HG03097 (cell line): Measurements from ENCODE around the gene DNAJC17.

Experiments used
- ATAC-seq: cut with Tn5 transposase; IDR thresholded peaks from one replicate; pipeline ENCODE4 v1.9.1; 2021; ENCODE audit not compliant: unreplicated experiment, low FRiP score

The DNAJC17 gene

DNA sequence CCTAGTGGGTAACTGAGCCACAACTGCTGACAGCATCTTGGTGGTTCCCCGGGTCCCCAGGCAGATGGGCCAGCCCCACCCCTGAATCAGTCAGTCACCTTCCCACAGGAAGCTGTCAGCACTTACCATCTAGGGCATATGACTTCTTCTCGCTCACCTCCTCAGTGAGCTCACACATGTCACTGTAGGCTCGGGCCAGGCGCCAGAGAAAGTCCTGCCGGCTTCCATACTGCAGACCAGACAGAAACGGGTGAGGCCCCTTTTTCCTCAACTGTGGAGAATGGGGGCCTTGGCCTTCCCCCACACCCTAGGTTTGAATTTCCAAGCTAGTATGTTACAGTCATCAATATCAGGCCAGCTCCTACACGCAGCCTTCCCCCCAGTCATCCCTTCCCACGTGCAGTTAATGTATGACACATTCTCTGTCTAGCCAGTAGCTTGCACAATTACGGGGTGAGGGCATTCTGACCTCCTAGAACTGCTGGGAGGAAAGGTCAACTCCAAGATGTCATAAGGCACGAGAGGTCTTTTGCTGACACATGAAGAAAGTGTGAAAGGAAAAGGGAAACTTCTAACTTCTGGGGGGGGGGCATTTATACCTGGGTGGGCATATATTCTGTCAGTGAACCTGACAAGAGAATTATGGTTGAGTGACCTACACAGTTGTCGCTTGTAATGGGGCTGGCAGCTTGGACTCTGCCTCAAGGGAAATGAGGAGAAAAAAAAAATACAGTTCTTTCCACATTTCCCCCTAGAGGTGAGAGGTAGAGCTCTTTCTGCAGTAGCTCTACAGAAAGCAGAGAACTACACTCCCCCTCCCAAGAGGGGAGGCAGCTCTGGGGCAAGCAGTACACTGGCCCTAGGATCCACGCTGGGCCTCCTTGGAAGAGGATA, 63.1 kb downstream of the DNAJC17 start:
- ATAC-seq: no peak

DNA sequence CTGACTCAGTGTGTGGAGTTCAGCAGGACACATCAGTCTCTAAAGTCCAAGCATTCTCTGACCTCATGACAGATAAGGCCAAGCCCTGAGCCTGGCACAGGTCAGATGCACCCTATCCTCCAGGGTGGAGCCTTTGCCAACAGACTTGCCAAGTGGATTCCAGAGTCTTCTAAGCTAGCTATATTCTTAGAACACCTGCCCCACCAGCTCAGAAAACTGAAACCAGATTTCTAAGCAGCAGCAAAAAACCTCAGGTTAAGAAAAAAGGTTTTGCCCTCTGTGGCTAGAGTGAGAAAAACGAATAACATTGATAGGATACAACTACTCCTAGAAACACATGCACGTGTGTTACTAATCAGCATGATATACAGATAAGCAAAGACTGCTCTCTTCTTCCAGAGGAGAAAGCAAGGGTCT, 63.8 kb downstream of the DNAJC17 start:
- no peak for ATAC-seq

- ATAC-seq: no peak
Measured at GRCh38 chr15:40739854-40740253, 67.4 kb downstream of the DNAJC17 start.

DNA sequence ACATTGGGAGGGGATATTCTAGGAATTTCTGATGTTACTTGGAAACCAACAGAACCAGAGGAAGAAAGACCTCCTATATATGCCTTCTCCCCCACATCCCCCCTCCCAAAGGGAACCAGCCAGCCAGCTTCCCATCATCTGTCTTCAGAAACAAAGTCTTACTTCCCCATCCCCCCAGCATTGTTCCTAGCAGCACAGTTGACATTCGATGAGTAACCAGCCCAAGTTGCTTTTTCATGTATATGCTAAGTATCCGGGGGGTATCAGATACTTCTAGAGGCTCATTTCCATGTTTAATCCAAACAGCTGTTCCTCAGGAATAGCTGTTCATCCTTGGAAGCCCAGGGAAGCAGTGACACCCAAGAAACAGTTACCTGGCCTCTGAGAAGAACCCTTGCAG, 68.2 kb downstream of the DNAJC17 start:
- no peak for ATAC-seq

- no peak for ATAC-seq
Measured at GRCh38 chr15:40737048-40737447, 70.2 kb downstream of the DNAJC17 start.

- no peak for ATAC-seq
Measured at GRCh38 chr15:40736575-40736974, 70.7 kb downstream of the DNAJC17 start.

- no peak for ATAC-seq
Measured at GRCh38 chr15:40731034-40731433, 76.2 kb downstream of the DNAJC17 start.

DNA sequence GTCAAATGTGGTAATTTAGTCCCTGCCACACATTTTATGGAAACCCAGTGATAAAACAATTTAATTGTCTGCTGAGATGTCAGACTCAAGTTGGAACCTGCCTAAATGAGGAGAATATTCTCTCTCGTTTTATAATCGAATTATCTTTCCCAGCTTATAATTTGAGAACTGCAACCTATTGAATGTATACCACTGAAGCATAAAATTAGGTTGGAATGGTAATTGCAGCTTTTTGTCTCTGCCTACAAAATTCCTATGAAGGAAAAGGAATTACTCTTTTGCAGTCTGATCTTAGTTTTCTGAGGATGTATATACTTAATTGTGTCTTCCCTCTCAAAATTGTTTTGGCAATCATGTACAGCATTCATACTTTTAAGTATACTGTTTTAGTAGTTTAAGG, 83.4 kb downstream of the DNAJC17 start:
- ATAC-seq: no peak

DNA sequence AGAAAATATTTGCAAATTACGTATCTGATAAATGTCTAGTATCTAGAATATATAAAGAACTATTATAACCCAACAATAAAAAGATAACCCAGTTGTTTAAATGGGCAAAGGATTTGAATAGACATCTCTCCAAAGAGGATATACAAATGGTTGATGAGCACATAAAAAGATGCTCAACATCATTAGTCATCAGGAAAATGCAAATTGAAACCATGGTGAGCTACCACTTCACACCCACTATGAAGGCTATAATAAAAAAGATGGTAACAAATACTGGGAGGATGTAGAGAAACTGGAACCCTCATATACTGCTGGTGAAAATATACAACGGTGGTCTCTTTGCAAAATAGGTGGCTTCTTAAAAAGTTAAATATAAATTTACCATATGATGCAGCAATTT, 84.3 kb downstream of the DNAJC17 start:
- ATAC-seq: no peak

DNA sequence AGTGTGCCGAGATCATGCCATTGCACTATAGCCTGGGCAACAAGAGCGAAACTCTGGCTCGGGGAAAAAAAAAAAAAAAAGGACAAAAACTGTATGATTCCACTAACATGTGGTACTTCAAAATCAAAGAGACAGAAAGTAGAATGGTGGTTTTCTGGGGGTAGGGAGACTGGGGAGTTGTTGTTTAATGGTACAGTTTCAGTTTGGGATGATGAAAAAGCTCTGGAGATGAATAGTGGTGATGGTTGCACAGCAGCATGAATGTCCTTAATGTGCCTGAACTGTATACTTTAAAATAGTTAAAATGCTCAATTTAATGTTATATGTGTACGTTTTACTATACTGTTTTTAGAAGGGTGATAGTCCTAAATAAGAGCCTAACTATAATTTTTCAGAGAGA, 84.9 kb downstream of the DNAJC17 start:
- ATAC-seq: no peak

GRCh38 chr15:40721701-40722100, 85.6 kb downstream of the DNAJC17 start:
- ATAC-seq: no peak

GRCh38 chr15:40716165-40716564, 91.1 kb downstream of the DNAJC17 start:
- ATAC-seq: no peak
